Activated B cell treated with CpG ODN at 0.5 μM for 24 hours (primary cell): ENCODE data around the gene TRAPPC3L. TPM values are rescaled to one million over a fixed set of nuclear protein-coding genes. Genes with fewer than 3 reads are reported as not detected.

Experiments used
- ATAC-seq: fragments of 200-7000 bp; cut with Tn5 transposase; one replicate; pipeline ENCODE4 v1.10.0; 2021; ENCODE audit warnings: low read depth, mild to moderate bottlenecking, moderate library complexity
- CTCF ChIA-PET: fragments of 350-600 bp; sonication (Branson Sonifier 250); formaldehyde crosslinking; loops from one replicate; lab custom pipeline; 2021; ENCODE audit warnings: antibody characterized with exemption; lab: Charles Lee
- POLR2A ChIA-PET: fragments of 350-600 bp; sonication (Branson Sonifier 250); formaldehyde crosslinking; loops from one replicate; lab custom pipeline; 2021; ENCODE audit warnings: antibody characterized with exemption; lab: Charles Lee
- DNase-seq: peaks from one replicate; pipeline ENCODE4 v3.0.0; 2022
- H3K27ac Mint-ChIP-seq: one replicate; pipeline ENCODE4 v1.8.0; 2020; ENCODE audit warnings: mixed read lengths
- H3K27me3 Mint-ChIP-seq: one replicate; pipeline ENCODE4 v1.8.0; 2021; ENCODE audit warnings: mixed read lengths
- H3K36me3 Mint-ChIP-seq: one replicate; pipeline ENCODE4 v1.8.0; 2021; ENCODE audit warnings: low read depth, mixed read lengths
- H3K4me1 Mint-ChIP-seq: one replicate; pipeline ENCODE4 v1.8.0; 2021; ENCODE audit warnings: mixed read lengths
- H3K4me3 Mint-ChIP-seq: one replicate; pipeline ENCODE4 v1.8.0; 2020; ENCODE audit warnings: mild to moderate bottlenecking, mixed read lengths
- H3K9me3 Mint-ChIP-seq: one replicate; pipeline ENCODE4 v1.8.0; 2020; ENCODE audit warnings: mixed read lengths
- intact Hi-C: fragments of 100-400 bp; cut with micrococcal nuclease; formaldehyde crosslinking; loops from one replicate; pipeline ENCODE4 v1.15.1; 2024
- total RNA-seq: library from RNA; stranded (reverse); gene quantifications from 2 replicates; pipeline ENCODE4 v1.2.3, GENCODE V29; 2022
- TF ChIP-seq, protein P1 (sequence below): fragments of 200-600 bp; IDR thresholded peaks from one replicate; pipeline ENCODE4 v1.8.0; 2022; ENCODE audit warnings: antibody characterized with exemption, mild to moderate bottlenecking

TRAPPC3L gene
- total RNA-seq, 1 donor from 2014 or later, result not detected

DNA sequence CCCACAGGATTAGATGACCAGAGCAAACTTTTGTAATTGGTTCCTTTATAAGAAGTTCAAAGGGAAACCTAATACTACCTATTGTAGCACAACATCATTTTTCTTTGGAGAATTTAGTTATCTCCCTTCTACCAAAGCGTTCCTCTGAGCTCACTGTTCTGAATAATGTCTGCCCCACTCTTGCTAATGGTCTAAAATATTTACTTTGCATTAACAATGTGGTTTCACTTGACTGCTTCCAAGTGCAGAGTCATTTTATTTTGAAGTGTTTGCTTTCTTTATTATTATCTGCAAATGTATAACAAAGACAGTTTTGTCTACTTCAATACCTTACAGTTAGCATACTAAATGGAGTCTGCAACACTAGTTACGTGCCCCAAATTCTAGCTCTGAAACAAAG lies 15.0 kb downstream of the TRAPPC3L start:
- DNase-seq (no peak), ATAC-seq (no peak)
- ChIA-PET POLR2A (no interaction called here), CTCF (interaction anchor here (1.0 to 1.6 kb wide), 5 partner anchors 86 to 262 kb away, joined by 3 to 11 read pairs (median 4); partner anchors contain the start of gene TSPYL1)
- Mint-ChIP-seq H3K27ac (no peak overlapping the region), H3K4me3 (no peak overlapping the region), H3K27me3 (peaks cover 4% of the 10 kb centered on the region), H3K4me1 (peaks cover 8% of the 10 kb centered on the region), H3K36me3 (no peaks in the 10 kb centered on the region), H3K9me3 (no peaks in the 10 kb centered on the region)
- TF ChIP-seq, protein P1, sequence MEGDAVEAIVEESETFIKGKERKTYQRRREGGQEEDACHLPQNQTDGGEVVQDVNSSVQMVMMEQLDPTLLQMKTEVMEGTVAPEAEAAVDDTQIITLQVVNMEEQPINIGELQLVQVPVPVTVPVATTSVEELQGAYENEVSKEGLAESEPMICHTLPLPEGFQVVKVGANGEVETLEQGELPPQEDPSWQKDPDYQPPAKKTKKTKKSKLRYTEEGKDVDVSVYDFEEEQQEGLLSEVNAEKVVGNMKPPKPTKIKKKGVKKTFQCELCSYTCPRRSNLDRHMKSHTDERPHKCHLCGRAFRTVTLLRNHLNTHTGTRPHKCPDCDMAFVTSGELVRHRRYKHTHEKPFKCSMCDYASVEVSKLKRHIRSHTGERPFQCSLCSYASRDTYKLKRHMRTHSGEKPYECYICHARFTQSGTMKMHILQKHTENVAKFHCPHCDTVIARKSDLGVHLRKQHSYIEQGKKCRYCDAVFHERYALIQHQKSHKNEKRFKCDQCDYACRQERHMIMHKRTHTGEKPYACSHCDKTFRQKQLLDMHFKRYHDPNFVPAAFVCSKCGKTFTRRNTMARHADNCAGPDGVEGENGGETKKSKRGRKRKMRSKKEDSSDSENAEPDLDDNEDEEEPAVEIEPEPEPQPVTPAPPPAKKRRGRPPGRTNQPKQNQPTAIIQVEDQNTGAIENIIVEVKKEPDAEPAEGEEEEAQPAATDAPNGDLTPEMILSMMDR, result no peak
- intact Hi-C loops, result no loop called here

GRCh38 chr6:116529466-116530290 lies 15.8 kb downstream of the TRAPPC3L start:
- TF ChIP-seq, protein P1, result no peak

DNA sequence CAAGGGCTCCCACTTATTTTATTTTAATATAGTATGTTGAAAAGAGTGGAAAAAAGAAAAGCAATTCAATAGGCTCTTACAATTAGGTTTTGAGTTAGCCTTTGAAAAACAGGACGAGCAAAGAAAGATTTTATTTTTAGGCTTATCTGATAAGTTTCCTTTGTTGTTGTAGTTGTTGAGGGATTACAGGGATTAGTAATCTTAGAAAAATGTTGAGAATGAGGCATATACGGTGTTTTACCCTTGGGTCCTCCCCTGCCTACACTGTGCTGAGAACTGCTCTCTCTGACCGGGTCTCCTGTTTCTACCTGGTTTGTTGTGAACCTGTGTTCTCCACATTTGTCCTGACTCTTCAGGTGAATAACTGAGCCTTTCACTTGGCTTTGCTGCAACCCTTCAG lies 16.7 kb downstream of the TRAPPC3L start:
- CTCF ChIA-PET, result interaction anchor here (0.7 to 1.4 kb wide), 4 partner anchors 83 to 261 kb away, joined by 3 to 6 read pairs (median 4); no protein-coding TSS in a partner anchor
- ATAC-seq, result no peak
- intact Hi-C loops, result no loop called here

More at GRCh38 chr6:116529466-116530290, 15.8 kb downstream of the TRAPPC3L start:
- no peak for ATAC-seq
- H3K4me3 Mint-ChIP-seq, result no peak overlapping the region
- intact Hi-C loops, result no loop called here
- ChIA-PET CTCF (interaction anchor here (0.8 to 1.6 kb wide), 5 partner anchors 84 to 261 kb away, joined by 3 to 11 read pairs (median 4); no protein-coding TSS in a partner anchor), POLR2A (no interaction called here)
- H3K27me3 Mint-ChIP-seq, result peaks cover 4% of the 10 kb centered on the region
- no peaks in the 10 kb centered on the region for H3K9me3 Mint-ChIP-seq
- peaks cover 8% of the 10 kb centered on the region for H3K4me1 Mint-ChIP-seq
- DNase-seq, result no peak
- no peak overlapping the region for H3K27ac Mint-ChIP-seq
- no peaks in the 10 kb centered on the region for H3K36me3 Mint-ChIP-seq

GRCh38 chr6:116528133-116528532 lies 17.4 kb downstream of the TRAPPC3L start:
- Mint-ChIP-seq H3K4me1 (peaks cover 8% of the 10 kb centered on the region), H3K4me3 (no peak overlapping the region), H3K36me3 (no peaks in the 10 kb centered on the region), H3K9me3 (no peaks in the 10 kb centered on the region), H3K27ac (no peak overlapping the region), H3K27me3 (peaks cover 4% of the 10 kb centered on the region)
- ChIA-PET POLR2A (no interaction called here), CTCF (interaction anchor here (0.7 kb wide), 1 partner anchor 261 kb away, joined by 3 read pairs; no protein-coding TSS in a partner anchor)
- no peak for DNase-seq
- no peak for ATAC-seq
- intact Hi-C loops, result no loop called here
- TF ChIP-seq, protein P1, result no peak

More for the DNA sequence above, 16.7 kb downstream of the TRAPPC3L start:
- TF ChIP-seq, protein P1, result no peak
- Mint-ChIP-seq H3K27ac (no peak overlapping the region), H3K36me3 (no peaks in the 10 kb centered on the region), H3K27me3 (peaks cover 4% of the 10 kb centered on the region), H3K9me3 (no peaks in the 10 kb centered on the region), H3K4me1 (peaks cover 8% of the 10 kb centered on the region), H3K4me3 (no peak overlapping the region)
- POLR2A ChIA-PET, result no interaction called here
- no peak for DNase-seq

GRCh38 chr6:116524236-116524635 lies 21.2 kb downstream of the TRAPPC3L start:
- H3K9me3 Mint-ChIP-seq, result no peaks in the 10 kb centered on the region
- ChIA-PET CTCF (interaction anchor here (0.9 to 1.2 kb wide), 2 partner anchors 10 to 236 kb away, joined by 3 to 4 read pairs; no protein-coding TSS in a partner anchor), POLR2A (no interaction called here)
- intact Hi-C loops, result no loop called here
- H3K27me3 Mint-ChIP-seq, result no peaks in the 10 kb centered on the region
- TF ChIP-seq, protein P1, result no peak
- no peak overlapping the region for H3K4me3 Mint-ChIP-seq
- H3K27ac Mint-ChIP-seq, result no peak overlapping the region
- no peak for ATAC-seq
- H3K4me1 Mint-ChIP-seq, result no peaks in the 10 kb centered on the region
- H3K36me3 Mint-ChIP-seq, result no peaks in the 10 kb centered on the region
- no peak for DNase-seq
